NCI-H2227 treated with DMSO at 0.1 percent for 48 hours (cell line): ENCODE data around the gene SUDS3.

Experiments used
- DNase-seq: peaks from one replicate; lab custom pipeline; 2025; lab: John Stamatoyannopoulos, UW

SUDS3 gene

GRCh38 chr12:118447181-118447580 lies 70.8 kb downstream of the SUDS3 start:
- no peak for DNase-seq

- no peak for DNase-seq
Observed at GRCh38 chr12:118448341-118448740, 72.0 kb downstream of the SUDS3 start.

GRCh38 chr12:118455327-118455726 lies 79.0 kb downstream of the SUDS3 start:
- DNase-seq: no peak

GRCh38 chr12:118456741-118457140 lies 80.4 kb downstream of the SUDS3 start:
- DNase-seq: no peak

GRCh38 chr12:118459110-118459509 lies 82.8 kb downstream of the SUDS3 start:
- DNase-seq: no peak

DNA sequence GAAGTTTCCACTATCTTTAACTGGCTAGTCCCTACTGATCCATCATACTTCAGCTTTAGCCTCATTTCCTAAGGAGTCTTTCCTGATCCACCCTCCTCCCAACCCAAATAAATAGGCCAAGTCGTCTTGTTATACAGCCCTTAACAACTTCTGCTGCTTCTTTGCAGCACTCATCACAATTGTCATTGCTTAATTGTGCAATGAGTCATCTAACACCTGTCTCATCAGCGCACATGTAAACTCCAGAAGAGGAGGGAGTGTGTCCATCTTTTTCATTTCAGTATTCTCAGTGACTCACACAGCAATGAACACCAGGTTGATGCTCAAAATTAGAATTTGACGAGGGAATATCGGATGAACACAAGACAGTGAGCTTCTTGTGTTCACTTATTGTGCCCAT lies 87.3 kb downstream of the SUDS3 start:
- DNase-seq: no peak

DNA sequence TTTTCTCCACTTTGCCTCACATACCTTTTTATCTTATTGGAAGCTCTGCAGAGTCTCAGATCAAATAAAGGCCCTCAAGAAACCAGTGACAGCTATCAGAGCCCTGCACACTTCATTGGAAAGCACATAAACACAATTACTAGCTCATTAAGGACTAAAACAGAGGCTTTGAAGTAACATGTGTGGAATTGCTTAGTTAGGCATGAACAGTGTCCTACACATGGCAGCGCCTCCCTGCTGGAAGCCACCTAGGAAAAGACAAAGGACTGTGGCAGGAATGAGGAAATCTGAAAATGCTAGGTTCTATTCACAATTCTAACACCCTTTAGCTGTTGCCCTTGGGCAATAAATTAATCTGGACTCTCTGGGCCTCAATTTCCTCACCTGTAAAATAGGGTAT lies 89.4 kb downstream of the SUDS3 start:
- no peak for DNase-seq
